GM12874 (cell line): ENCODE results near the gene CEP112.

Experiments
- TF ChIP-seq, protein P1 (sequence below): IDR thresholded peaks from 2 replicates; pipeline ENCODE4 v1.5.1; 2011; ENCODE audit warnings: low read depth, mild to moderate bottlenecking, control low read depth, low read length, moderate library complexity; ENCODE audit not compliant: insufficient read depth

CEP112 gene

DNA sequence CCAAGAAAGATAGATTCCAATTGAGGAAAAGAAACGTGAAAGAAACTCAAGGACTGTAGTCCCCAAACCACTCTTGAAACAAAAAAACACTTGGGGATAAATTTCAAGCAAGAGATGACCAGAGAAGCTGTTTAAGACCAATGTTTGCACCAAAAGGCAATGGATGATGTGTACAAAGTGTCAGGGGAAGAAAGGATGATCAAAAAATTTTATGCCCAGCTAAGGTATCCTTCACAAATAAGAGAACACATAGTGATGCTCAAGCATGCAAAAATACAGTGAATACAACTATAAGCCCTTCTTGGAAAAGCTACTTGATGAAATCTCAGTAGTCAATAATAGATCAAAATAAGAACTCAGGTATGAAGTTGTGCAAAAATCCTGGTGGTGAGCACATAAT is 281.1 kb downstream of the CEP112 start:
- TF ChIP-seq, protein P1, sequence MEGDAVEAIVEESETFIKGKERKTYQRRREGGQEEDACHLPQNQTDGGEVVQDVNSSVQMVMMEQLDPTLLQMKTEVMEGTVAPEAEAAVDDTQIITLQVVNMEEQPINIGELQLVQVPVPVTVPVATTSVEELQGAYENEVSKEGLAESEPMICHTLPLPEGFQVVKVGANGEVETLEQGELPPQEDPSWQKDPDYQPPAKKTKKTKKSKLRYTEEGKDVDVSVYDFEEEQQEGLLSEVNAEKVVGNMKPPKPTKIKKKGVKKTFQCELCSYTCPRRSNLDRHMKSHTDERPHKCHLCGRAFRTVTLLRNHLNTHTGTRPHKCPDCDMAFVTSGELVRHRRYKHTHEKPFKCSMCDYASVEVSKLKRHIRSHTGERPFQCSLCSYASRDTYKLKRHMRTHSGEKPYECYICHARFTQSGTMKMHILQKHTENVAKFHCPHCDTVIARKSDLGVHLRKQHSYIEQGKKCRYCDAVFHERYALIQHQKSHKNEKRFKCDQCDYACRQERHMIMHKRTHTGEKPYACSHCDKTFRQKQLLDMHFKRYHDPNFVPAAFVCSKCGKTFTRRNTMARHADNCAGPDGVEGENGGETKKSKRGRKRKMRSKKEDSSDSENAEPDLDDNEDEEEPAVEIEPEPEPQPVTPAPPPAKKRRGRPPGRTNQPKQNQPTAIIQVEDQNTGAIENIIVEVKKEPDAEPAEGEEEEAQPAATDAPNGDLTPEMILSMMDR: no peak

DNA sequence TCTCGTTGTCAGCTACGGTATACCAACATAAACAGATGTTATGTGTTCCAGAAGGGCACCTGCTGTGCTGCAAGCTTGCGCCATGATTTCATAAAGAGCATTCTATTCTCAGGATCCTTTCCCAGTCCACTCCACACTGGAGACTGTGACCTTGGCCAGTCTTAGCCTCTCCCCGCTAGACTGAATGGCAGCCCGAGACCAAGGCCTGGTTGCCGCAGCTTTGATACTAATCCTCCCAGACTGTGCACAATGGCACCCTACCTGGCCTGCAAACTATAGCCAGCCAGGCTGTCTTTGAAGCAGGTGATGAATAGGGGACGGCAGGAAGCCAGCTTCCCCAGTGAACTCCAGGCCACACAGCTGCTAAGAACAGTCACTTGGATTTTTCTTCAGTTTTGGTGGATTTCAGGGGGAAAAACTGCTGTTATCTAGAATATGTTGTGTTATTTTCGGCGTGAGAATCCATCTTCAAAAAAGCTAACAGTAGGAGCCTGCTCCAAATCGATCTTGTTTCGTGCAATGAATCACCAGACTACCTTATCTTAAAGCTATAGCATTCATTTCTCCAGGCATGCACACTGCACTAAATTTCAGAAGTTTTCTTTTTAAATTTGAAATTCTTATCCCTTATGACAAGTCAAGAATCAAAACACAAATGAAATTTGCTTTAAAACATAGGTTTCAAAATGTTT is 289.0 kb downstream of the CEP112 start:
- TF ChIP-seq, protein P1: no peak

DNA sequence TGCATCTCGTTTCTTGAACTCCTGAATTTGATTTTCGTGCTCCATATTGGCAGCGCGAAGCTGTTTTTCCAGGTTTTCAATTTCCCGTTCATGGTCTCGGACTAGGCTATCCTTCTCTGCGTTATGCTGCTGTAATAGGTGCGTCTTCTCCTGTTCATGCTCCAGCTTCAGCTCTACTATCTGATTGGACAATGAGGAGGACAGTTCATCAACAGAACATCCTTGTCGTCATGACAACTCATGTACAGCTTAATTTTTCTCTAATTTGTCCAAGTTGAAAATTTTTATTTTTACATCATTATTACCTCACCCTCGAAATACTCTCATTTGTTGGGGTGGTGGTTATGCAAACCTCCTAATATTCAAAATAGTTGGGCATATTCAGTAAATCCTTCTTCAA is 289.8 kb downstream of the CEP112 start:
- TF ChIP-seq, protein P1: no peak

DNA sequence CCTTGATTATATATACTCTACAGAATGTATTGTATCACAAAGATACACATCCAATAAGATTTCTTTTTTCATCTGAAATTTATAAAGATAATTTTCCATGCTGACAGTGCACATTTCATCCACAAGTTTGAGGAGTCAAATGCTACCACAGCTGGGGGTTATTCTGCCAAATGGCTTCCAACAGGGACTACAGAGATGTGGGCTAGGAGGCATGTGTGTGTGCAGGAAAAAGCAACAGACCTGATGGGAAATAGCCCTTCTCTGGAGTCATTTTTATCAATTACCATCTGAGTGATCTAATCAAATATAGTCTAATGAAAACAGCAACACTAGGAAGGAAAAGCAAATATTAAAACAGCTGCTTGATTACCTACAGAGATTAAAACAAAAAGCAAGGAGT is 290.5 kb downstream of the CEP112 start:
- TF ChIP-seq, protein P1: no peak

DNA sequence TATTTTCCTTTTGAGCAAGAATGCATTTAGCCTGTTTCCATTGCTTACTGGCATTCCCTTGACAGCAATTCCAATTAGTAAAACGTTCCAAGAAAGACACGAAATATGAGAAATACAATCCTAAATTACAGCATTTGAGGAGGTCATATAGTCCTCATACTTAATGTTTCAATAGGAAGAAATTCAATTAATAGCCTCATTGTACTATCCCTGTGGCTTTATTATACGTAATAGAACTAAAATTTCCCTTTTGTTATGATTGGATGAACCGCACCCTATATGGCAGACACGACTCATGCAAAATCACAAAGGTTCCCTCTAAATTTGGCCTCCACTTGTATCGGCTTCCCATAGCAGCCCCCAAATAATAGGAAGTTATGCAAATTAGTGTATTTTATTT is 291.7 kb downstream of the CEP112 start:
- TF ChIP-seq, protein P1: no peak

DNA sequence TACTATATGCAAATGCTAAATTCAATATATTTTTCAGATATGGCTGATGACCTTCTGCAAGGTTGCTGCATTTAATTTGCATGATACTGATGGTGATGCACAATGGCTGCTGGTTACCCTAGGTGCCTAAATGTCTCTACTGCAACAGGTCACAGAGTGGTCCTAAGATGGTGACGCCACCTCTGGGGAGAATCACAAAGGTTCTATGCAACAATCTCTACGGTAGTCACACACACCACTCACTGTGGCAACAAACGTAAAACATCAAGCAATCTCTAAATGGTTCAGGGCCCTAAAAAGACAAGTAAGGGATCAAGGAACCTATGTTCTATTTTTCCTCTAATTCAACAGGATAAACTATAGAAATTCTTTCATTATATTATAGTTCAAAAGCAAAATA is 293.3 kb downstream of the CEP112 start:
- TF ChIP-seq, protein P1: no peak

GRCh38 chr17:65896889-65897288 is 295.0 kb downstream of the CEP112 start:
- TF ChIP-seq, protein P1: no peak
